Fibroblast of mammary gland (primary cell): ENCODE measurements around the gene UBE2N.
"Not testable (repeated sequence)": the region's sequence is repeated elsewhere in the genome, so short reads cannot be mapped to it uniquely, and the experiment has no call there.

Source experiments
- DNase-seq: peaks from one replicate; pipeline ENCODE4 v3.0.0-alpha.2; 2010; ENCODE audit warnings: low read depth
- H3K4me3 ChIP-seq: 2 replicates; pipeline ENCODE4 v1.5.1; 2011; ENCODE audit warnings: low read depth, mild to moderate bottlenecking, low read length, moderate library complexity; ENCODE audit not compliant: control insufficient read depth
- CTCF ChIP-seq: conservative IDR thresholded peaks from 2 replicates; pipeline ENCODE4 v1.5.1; 2011; ENCODE audit warnings: low read depth, low read length, inconsistent platforms; ENCODE audit not compliant: control insufficient read depth, insufficient read depth

Gene UBE2N

GRCh38 chr12:93413064-93413463 is 28.7 kb downstream of the UBE2N start:
- H3K4me3 ChIP-seq = no peak overlapping the region
- no peak for TF ChIP-seq CTCF
- DNase-seq = no peak

- not testable (repeated sequence) for H3K4me3 ChIP-seq, DNase-seq
Measured at GRCh38 chr12:93412396-93412795, 29.4 kb downstream of the UBE2N start.

GRCh38 chr12:93411060-93411459 is 30.7 kb downstream of the UBE2N start:
- peak; percentile 30 for DNase-seq
- not testable (repeated sequence) for H3K4me3 ChIP-seq

GRCh38 chr12:93409343-93410187 is 32.2 kb downstream of the UBE2N start:
- peak; percentile 33 for DNase-seq
- H3K4me3 ChIP-seq = not testable (repeated sequence)

- DNase-seq = no peak
- TF ChIP-seq CTCF = no peak
- no peak overlapping the region for H3K4me3 ChIP-seq
Measured at GRCh38 chr12:93408813-93409212, 32.9 kb downstream of the UBE2N start.

- DNase-seq = no peak
- no peak overlapping the region for H3K4me3 ChIP-seq
- TF ChIP-seq CTCF = no peak
Measured at GRCh38 chr12:93407963-93408283, 33.8 kb downstream of the UBE2N start.

GRCh38 chr12:93407054-93407962 is 34.4 kb downstream of the UBE2N start:
- no peak overlapping the region for H3K4me3 ChIP-seq
- no peak for DNase-seq
- TF ChIP-seq CTCF = no peak

- H3K4me3 ChIP-seq = no peak overlapping the region
- TF ChIP-seq CTCF = no peak
- DNase-seq = no peak
Measured at GRCh38 chr12:93404961-93405849, 36.5 kb downstream of the UBE2N start.
